ENCODE measurements around the gene ANO10. TPM values are rescaled to one million over a fixed set of nuclear protein-coding genes. Genes with fewer than 3 reads are reported as not detected.

The ANO10 gene
- total and polyA plus RNA-seq, 10 donors, result 2.6 to 21.7 (median 16.6) TPM

- intact Hi-C loops (cut with DNase I; ENCODE audit: low total_unique reads), result loop anchor here (10.0 kb wide), 1 partner anchor 140 kb away; no protein-coding TSS in a partner anchor
- Histone ChIP-seq H3K27ac (peak overlapping the region in 1 of 8 donors; percentile 59), H3K27me3 (replicated peaks in 1 of 7) (no peaks in the 10 kb centered on the region), H3K36me3 (peaks cover 0 to 20% (median 0%) of the 10 kb centered on the region in 6 donors), H3K4me3 (no peak overlapping the region), H3K4me1 (peaks cover 0 to 37% (median 2%) of the 10 kb centered on the region in 6 donors), H3K9me3 (no peaks in the 10 kb centered on the region)
- DNase-seq, result no peak
- TF ChIP-seq POLR2AphosphoS5 (IDR thresholded peaks at IDR 0.05) (no peak), POLR2A (IDR thresholded peaks at IDR 0.05) (no peak)
- TF ChIP-seq, protein P1, sequence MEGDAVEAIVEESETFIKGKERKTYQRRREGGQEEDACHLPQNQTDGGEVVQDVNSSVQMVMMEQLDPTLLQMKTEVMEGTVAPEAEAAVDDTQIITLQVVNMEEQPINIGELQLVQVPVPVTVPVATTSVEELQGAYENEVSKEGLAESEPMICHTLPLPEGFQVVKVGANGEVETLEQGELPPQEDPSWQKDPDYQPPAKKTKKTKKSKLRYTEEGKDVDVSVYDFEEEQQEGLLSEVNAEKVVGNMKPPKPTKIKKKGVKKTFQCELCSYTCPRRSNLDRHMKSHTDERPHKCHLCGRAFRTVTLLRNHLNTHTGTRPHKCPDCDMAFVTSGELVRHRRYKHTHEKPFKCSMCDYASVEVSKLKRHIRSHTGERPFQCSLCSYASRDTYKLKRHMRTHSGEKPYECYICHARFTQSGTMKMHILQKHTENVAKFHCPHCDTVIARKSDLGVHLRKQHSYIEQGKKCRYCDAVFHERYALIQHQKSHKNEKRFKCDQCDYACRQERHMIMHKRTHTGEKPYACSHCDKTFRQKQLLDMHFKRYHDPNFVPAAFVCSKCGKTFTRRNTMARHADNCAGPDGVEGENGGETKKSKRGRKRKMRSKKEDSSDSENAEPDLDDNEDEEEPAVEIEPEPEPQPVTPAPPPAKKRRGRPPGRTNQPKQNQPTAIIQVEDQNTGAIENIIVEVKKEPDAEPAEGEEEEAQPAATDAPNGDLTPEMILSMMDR (IDR thresholded peaks at IDR 0.05 in 8 of 11, conservative IDR thresholded peaks at IDR 0.05 in 3 of 11), result no peak
- WGBS, 5 donors, result 86 to 98% (median 95%) methylated on average over 5 to 14 of the region's 14 CpGs
Measured at GRCh38 chr3:43364926-43365325, 256.9 kb downstream of the ANO10 start.

DNA sequence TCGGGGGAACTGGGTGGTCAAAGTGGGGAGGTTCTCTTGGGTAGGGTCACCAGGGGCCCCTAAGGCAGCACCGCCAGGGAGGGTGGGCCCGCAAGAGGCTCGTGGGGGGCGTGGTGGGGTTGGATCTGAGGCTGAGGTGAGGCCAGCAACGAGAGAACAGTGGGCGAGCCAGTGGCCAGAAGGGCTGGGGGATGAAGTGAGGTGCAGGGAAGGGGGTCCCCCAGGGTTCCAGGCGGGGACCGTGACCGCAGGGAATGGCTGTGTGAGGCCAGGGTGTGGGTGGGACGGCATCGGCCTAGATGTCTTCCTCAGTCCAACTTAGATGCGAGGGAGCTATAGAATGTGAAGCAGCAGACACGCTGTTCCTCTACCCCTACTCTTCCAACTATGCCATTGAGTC is 257.3 kb downstream of the ANO10 start:
- H3K4me3 ChIP-seq, result no peak overlapping the region
- intact Hi-C loops (cut with DNase I; ENCODE audit: low total_unique reads), result loop anchor here (10.0 kb wide), 1 partner anchor 140 kb away; no protein-coding TSS in a partner anchor
- H3K36me3 ChIP-seq, result peaks cover 0 to 20% (median 0%) of the 10 kb centered on the region in 6 donors
- no peaks in the 10 kb centered on the region for H3K27me3 ChIP-seq (replicated peaks in 1 of 7)
- H3K27ac ChIP-seq, result peak overlapping the region in 1 of 8 donors; percentile 59
- no peak for DNase-seq
- TF ChIP-seq, protein P1 (IDR thresholded peaks at IDR 0.05 in 8 of 11, conservative IDR thresholded peaks at IDR 0.05 in 3 of 11), result no peak
- no peak for TF ChIP-seq POLR2A (IDR thresholded peaks at IDR 0.05)
- no peak for TF ChIP-seq POLR2AphosphoS5 (IDR thresholded peaks at IDR 0.05)
- H3K4me1 ChIP-seq, result peaks cover 0 to 33% (median 2%) of the 10 kb centered on the region in 6 donors
- 90 to 98% (median 97%) methylated on average over 13 to 14 of the region's 14 CpGs for WGBS, 5 donors
- H3K9me3 ChIP-seq, result no peaks in the 10 kb centered on the region

GRCh38 chr3:43363621-43364266 is 258.1 kb downstream of the ANO10 start:
- no peak for DNase-seq
- Histone ChIP-seq H3K36me3 (peaks cover 0 to 20% (median 0%) of the 10 kb centered on the region in 6 donors), H3K4me1 (peaks cover 0 to 26% (median 2%) of the 10 kb centered on the region in 6 donors), H3K27ac (peak overlapping the region in 3 of 8 donors; percentile 4 to 59 (median 32)), H3K27me3 (replicated peaks in 1 of 7) (no peaks in the 10 kb centered on the region), H3K4me3 (no peak overlapping the region), H3K9me3 (no peaks in the 10 kb centered on the region)
- WGBS, 5 donors, result 78 to 94% (median 85%) methylated on average over 9 to 26 of the region's 26 CpGs
- intact Hi-C loops (cut with DNase I; ENCODE audit: low total_unique reads), result loop anchor here (10.0 kb wide), 1 partner anchor 139 kb away; no protein-coding TSS in a partner anchor
- TF ChIP-seq POLR2AphosphoS5 (IDR thresholded peaks at IDR 0.05) (peak; percentile 41 to 69 (median 62)), POLR2A (IDR thresholded peaks at IDR 0.05) (no peak)

DNA sequence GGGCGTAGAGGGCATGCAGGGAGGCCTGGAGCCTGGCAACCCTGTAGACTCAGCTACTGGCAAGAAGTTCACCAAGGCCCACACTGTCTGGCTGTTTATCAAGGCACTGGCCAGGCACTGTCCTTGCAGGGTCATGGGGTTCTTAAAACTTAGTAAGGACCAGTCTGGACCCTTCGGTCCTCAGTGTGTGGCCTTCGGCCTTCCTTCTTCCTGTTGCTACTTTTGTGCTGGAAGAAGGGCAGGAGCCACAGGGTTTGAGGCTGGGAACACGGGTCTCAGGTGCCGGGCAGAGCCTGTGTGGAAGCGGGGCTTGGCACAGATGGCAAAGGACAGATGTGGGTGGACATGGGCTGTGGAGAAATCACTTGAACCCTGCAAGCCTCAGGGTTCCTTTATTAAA is 258.9 kb downstream of the ANO10 start:
- TF ChIP-seq POLR2A (IDR thresholded peaks at IDR 0.05) (no peak), POLR2AphosphoS5 (IDR thresholded peaks at IDR 0.05) (no peak)
- TF ChIP-seq, protein P1 (IDR thresholded peaks at IDR 0.05 in 8 of 11, conservative IDR thresholded peaks at IDR 0.05 in 3 of 11), result no peak
- Histone ChIP-seq H3K4me1 (peaks cover 0 to 21% (median 2%) of the 10 kb centered on the region in 6 donors), H3K27ac (peak overlapping the region in 4 of 8 donors; percentile 2 to 59 (median 18)), H3K36me3 (peaks cover 0 to 20% (median 0%) of the 10 kb centered on the region in 6 donors), H3K27me3 (replicated peaks in 1 of 7) (no peaks in the 10 kb centered on the region), H3K4me3 (no peak overlapping the region), H3K9me3 (peaks cover 0 to 7% (median 4%) of the 10 kb centered on the region in 8 donors)
- intact Hi-C loops (cut with DNase I; ENCODE audit: low total_unique reads), result loop anchor here (10.0 kb wide), 1 partner anchor 138 kb away; no protein-coding TSS in a partner anchor
- no peak for DNase-seq
- 73 to 94% (median 86%) methylated on average over 6 of the region's 6 CpGs for WGBS, 5 donors

All from spleen (tissue), 11 donors.